HG03159 (cell line): ENCODE data around the gene TEX50.
A peak's percentile ranks its signal among the peaks of the same experiment; 100 is the strongest.
"Not testable (repeated sequence)": the region's sequence is repeated elsewhere in the genome, so short reads cannot be mapped to it uniquely, and the experiment has no call there.

Experiments
- ATAC-seq: cut with Tn5 transposase; IDR thresholded peaks from one replicate; pipeline ENCODE4 v1.9.1; 2021; ENCODE audit warnings: mild to moderate bottlenecking, moderate library complexity; ENCODE audit not compliant: unreplicated experiment

TEX50 gene

GRCh38 chr1:173635116-173635515 is at the start of gene TEX50:
Gene TEX50, plus strand, starts transcription at chr1:173635338. Its CDS starts 184 bp downstream, at chr1:173635522.
- ATAC-seq, result no peak

- no peak for ATAC-seq
Observed at GRCh38 chr1:173590557-173590956, 44.6 kb upstream of the TEX50 start.

GRCh38 chr1:173591138-173591537 is 44.0 kb upstream of the TEX50 start:
- not testable (repeated sequence) for ATAC-seq

- no peak for ATAC-seq
Observed at GRCh38 chr1:173596097-173596825, 38.9 kb upstream of the TEX50 start.

GRCh38 chr1:173601588-173601987 is 33.5 kb upstream of the TEX50 start:
- peak; percentile 70 for ATAC-seq

GRCh38 chr1:173603056-173603591 is 32.0 kb upstream of the TEX50 start, which contains the start of gene SLC9C2:
Gene SLC9C2, minus strand, starts transcription at chr1:173603072. Its CDS starts 1,296 bp downstream, at chr1:173601776.
- no peak for ATAC-seq

- ATAC-seq, result no peak
Observed at GRCh38 chr1:173608503-173609216, 26.5 kb upstream of the TEX50 start.

- not testable (repeated sequence) for ATAC-seq
Observed at GRCh38 chr1:173613086-173613485, 22.1 kb upstream of the TEX50 start.

- no peak for ATAC-seq
Observed at GRCh38 chr1:173616859-173617258, 18.3 kb upstream of the TEX50 start.

GRCh38 chr1:173627269-173627668 is 7.9 kb upstream of the TEX50 start:
- ATAC-seq, result no peak

- no peak for ATAC-seq
Observed at GRCh38 chr1:173628888-173629287, 6.2 kb upstream of the TEX50 start.

- ATAC-seq, result not testable (repeated sequence)
Observed at GRCh38 chr1:173637236-173638042, 2.3 kb downstream of the TEX50 start.

GRCh38 chr1:173638043-173639021 is 3.2 kb downstream of the TEX50 start:
- ATAC-seq, result no peak

- ATAC-seq, result no peak
Observed at GRCh38 chr1:173639102-173639501, 4.0 kb downstream of the TEX50 start.

- ATAC-seq, result not testable (repeated sequence)
Observed at GRCh38 chr1:173642450-173643139, 7.5 kb downstream of the TEX50 start.

GRCh38 chr1:173646656-173647055 is 11.5 kb downstream of the TEX50 start:
- no peak for ATAC-seq

- no peak for ATAC-seq
Observed at GRCh38 chr1:173648880-173649605, 13.9 kb downstream of the TEX50 start.

- no peak for ATAC-seq
Observed at GRCh38 chr1:173660306-173660705, 25.2 kb downstream of the TEX50 start.

- ATAC-seq, result no peak
Observed at GRCh38 chr1:173661271-173661670, 26.1 kb downstream of the TEX50 start.
